Hypothalamus (tissue), 51 donors: ENCODE data around the gene TULP3.

Experiments used
- DNase-seq, 51 donors: peaks; one replicate each; lab custom pipeline; 2025; lab: John Stamatoyannopoulos, UW

Gene TULP3

DNA sequence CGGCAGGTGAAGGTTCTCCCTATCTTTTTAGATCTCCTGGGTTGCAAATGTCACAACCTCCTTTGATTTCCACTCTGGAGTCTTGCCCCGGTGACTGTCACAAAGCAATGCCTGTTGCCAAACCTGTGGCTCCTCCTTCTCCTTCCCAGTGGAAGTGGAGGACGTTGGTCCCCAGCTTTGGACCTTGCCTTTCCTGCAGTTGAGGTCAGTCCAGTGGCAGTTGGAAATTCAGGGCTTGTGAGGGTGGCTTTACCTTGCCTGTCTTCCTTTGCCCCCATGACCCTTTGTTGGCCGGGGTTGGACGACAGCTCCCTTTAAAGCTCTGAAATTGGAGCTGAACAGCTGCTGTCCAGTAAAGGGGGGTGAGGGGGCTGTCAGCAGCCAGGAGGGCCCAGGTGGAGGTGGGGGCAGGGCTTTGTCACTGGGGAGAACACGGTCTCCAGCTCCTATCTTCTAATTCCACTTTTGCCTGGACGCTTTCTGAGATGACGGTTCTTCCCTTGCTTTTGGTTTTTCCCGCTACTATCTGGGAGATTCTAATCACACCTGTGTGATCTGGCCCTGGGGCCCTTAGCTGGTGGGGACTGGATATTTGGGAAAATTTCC is 72.6 kb downstream of the TULP3 start:
- DNase-seq: no peak

DNA sequence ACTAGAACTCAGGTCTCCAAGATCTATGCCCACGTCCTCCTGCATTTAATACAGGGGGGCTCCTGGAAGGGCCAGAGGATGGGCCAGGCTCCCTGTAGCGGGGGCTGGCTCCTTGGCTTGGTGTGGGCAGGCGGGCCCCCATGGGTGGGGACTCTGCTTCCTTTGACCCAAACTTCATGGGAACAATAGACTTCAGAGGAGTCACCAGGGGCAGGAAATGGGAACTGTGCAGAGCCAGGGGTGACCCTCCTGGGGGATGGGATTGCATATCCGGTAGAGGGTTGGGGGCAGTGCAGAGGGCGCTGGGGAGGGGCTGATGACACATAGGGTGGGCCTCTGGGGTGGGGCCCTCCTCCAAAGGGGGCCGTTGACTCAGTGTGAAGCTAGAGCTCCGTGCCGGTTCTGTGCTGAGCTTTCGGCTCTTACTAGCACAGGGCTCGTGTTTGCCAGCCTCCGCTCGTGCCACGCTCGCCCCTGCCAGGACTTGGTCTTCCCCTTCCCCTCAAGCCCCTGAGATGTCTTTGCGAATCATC is 73.1 kb downstream of the TULP3 start:
- no peak for DNase-seq

DNA sequence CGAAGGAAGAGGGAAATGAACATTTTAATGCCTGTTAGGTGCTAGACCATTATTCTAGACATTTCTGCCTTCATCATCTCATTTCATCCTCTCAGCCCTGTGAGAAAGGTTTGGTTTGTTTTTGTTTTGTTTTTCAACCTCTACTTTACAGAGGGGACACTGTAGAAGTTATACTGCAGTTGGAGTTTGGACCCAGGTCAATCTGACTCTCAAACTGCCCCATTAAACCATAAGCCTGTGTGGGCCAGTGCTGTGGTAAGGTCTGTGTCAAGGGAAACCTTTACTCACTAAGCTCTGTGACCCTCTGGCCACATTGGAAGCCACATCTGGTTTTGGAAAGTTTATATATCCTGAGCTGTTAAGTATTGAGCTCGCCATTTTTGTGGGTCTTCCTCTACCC is 77.0 kb downstream of the TULP3 start:
- no peak for DNase-seq

DNA sequence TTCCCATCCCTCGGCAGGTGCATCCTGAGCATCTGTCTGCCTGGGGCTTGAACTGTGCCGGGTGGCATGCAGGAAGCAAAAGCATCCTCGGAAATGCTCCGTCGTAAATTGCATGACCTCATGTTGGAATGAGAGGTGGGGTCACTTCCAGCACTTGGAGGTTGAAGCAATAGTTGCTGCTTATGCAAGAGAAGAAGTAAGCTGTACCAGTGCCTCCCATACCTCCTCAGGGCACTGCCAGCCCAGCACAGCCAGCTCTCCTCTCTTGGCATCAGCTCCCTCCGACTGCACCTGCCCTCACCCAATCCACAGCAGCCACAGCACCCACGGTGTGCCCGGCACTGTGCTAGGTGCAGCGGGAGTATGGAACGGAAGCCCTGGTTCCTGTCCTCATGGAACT is 80.1 kb downstream of the TULP3 start:
- no peak for DNase-seq

DNA sequence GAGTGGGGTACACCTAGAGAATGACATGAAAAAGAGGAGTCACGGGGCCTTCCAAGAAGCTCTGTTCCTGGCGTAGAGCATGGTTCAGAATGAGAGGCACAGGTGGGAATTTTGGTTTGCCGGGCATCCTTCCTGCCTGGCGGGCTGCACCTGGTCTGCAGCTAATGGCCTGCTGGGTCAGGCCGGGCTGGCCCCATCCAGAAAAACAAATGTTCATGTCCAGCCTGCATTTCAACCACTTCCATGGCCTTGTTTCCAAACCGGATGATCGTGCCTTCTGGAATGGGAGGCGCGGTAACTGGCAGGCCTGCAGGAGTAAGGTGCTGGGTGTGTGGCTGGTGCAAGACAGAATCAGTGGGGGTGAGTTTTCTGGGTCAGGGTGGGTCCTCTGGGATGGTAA is 82.9 kb downstream of the TULP3 start:
- DNase-seq: no peak

DNA sequence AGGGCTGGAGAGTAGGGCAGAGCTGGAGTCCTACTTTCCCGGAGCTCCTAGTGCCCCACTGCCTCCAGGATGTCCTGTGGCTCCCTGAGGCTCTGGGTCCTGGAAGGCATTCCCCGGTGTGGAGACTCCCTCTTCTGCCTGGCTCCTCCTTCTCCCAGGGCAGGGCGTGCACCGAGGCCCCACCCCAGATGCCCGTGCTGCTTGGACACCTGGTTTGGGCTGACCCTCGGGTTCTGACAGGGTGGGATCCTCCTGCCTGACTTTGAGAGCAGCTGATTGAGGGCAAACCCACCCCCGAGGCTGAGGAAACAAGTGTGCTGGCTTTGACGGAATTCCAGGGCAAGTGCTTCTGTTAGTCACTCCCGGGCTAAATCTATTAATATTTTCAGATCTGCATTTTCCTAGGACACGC is 83.9 kb downstream of the TULP3 start:
- DNase-seq: no peak

DNA sequence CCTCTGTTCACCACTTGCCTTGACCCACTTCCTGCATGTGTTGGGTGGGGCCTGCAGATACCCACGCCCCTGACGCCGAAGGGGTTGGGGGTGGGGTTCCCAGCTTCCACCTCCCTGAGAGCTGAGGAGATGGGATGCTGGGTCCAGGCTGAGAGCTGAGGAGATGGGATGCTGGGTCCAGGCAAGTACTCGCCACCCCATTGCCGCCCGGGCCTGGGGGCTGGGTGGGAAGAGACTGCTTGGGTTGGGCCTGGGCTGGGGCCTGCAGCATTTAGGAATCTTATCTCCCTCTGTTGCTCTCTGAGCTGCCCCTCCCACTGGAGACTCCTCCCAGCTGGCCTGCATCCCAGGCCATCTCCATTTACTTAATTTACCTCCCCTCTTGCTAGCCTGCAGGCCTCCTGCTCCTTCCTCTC is 85.9 kb downstream of the TULP3 start:
- no peak for DNase-seq

DNA sequence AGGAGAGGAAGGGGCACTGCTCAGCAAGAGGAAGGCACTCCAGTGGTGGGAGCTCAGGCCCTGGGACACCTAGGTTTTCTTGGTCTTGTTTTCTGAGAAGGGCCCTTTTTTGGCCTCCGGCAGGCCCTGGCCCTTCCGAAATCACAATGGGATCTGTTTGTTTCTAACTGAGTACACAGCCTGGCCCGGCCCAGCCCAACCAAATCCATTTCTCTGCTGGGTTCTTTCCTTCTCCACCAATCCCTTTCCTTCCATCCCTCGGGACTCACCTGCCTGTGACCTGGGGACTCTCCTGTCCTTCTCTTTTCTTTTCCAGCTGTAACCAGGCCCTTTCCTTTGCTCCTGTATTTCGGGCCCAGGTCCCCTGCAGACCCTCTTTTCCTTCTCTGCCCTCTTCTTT is 87.1 kb downstream of the TULP3 start:
- no peak for DNase-seq

DNA sequence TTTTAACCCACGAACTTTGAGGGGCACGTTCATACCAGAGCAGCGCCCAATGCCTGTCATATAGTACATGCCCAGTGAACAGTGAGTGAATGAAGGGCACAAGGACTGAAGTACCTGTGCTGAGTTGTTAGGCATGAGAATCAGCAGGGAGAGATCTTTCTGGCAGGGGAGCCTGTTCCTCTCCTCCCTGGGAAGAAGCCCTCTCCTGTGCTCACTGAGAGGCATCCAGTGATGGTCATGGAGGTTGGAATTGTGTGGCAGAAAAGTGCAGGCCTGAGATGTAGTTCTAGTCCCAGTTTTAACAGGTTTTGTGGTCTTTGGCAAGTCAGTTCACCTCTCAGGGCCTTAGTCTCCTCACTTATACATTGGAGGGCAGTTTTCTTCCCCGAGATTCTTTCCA is 89.1 kb downstream of the TULP3 start:
- DNase-seq: no peak

DNA sequence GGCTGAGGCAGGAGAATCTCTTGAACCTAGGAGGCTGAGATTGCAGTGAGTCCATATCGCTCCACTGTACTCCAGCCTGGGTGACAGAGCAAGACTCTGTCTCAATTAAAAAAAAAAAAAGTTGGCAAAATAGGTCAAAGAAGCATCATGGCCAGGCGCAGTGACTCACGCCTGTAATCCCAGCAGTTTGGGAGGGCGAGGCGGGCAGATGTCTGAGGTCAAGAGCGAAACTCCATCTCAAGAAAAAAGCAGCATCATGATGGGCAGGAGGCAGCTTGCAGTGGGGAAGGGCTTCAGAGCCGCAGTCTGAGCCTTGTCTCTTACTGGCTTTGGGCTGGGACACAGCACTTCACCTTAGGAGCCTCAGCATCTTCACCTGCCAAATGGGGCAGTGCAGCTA is 89.9 kb downstream of the TULP3 start:
- no peak for DNase-seq

DNA sequence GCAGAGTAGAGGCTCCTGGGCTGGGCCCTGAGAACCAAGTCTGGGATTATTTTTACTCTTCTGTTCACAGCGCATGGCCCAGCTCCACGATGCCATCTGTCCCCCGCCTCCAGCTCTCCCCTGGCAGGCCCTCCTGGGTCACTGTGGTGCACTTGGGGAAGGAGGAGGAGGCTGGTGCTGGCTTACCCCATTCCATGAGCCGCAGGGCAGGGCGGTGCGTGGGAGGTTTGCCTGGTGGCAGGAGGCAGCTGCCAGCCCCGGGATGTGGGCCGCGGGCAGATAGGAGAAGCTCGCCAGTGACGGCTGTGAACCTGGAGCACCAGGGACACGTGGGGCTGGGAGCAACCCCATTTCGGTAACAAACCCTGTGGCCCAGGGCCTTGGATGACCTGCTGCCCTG is 91.7 kb downstream of the TULP3 start:
- no peak for DNase-seq

DNA sequence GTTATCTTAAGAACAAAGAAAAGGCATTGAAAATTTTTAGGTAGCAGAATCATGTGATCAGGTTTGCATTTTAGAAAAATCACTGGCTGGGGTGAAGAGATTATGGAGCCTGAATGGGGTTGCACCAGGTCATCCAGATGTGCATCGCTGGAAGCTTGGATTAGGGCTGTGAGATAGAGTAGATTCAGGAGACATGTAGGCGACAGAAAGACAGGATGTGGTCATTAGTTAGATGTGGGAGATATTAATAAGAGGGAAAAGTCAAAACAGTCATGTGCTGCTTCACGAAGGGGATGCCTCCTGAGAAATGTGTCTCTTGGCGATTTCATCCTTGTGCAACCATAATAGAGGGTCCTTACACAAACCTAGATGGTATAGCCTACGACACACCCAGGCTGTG is 93.6 kb downstream of the TULP3 start:
- no peak for DNase-seq

DNA sequence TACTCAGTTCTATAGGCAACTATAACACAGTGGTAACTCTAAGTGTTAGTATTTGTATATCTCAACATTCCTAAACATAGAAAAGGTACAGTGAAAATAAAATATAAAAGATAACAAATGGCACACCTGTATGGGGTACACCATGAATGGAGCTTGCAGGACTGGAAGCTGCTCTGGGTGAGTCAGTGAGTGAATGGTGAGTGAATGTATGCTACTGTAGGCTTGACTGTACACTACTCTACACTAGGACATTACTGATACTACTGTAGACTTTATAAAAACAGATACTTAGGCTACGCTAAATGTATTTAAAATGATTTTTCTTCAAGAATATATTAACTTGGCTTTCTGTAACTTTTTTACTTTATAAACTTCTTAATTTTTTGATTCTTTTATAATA is 94.0 kb downstream of the TULP3 start:
- DNase-seq: no peak

DNA sequence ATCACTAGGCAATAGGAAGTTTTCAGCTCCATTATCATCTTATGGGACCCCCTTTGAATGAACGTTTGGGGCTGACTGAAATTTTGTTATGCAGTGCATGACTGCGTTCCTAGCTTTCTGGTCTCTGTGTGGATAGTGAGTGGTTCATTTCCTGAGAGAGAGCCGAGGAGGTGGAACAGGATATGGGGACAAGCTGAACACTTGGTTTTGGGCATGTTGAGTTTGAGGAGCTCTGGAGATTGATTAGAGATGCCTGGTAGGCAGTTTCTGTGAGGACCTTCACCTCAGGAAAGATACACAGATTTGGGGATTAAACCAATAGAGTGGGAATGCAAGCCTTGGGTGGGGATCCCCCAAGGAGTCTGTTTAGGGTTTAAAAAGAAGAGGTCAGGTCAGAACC is 96.2 kb downstream of the TULP3 start:
- no peak for DNase-seq

DNA sequence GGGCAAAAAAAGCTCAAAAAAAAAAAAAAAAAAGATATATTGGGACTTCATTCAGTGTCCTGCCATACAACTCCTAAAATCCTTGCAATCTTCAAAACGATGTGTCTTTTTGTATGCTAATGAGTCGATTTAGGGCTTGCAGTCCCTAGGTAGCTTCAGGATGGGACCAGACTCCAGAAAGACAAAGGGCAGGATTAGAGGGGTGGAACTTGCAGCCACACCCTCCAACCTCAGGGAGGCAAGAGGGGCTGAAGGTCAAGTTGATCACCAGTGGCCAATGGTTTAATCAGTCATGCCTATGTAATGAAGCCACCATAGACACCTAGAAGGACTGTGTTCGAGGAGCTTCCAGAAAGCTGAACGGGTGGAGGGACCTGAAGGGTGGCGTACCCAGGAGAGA is 97.8 kb downstream of the TULP3 start:
- DNase-seq: no peak
